NCI-H524 treated with DMSO at 0.1 percent for 48 hours (cell line): ENCODE measurements around the gene ARHGEF1.

Source experiments
- DNase-seq: peaks from one replicate; lab custom pipeline; 2025; lab: John Stamatoyannopoulos, UW

ARHGEF1 gene

DNA sequence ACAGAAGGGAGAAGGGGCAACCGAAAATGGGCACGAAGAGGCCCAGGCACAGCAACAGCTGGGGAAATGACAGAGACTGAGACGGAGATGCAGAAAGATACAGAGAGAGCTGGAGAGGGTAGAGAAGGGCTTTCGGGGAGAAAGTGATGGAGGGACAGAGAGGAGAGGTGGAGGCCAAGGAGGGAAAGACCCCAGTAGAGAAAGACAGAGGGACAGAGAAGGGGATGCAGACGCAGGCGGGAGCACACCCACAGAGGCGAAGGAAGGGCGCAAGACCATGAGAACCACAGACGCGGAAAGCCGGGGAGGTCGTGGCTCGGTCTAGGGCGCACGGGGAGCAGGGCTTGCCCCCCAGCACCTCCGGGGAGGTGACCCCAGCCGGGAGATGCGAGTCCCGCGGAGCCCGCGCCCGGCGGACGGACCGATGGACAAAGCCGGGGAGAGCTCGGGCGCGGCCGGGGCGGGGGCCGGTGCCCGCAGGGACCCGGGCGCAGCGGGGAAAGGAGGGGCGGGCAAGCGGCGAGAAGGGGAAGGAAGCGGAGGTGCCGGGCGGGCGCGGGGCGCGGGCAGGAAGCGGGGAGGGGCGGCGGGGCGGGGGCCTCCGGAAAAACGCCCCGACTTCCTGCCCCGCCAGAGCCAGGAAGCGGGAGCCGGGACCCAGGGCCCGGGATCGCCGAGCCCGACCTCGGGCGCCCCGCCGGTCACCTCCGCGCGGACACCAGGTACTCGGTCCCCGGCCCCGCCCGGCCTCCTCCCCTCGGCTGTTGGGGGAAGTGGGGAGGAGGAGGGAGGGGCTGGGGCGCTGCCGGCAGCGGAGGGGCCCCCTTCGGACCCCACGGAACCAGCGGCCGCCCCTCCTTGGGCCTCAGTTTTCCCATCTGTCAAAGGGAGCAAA is at the start of gene ARHGEF1:
Gene ARHGEF1, plus strand, starts transcription at position 617 of the 895 bp plus-strand sequence. CDS start 4,899 bp downstream, outside the sequence.
- DNase-seq, result no peak

DNA sequence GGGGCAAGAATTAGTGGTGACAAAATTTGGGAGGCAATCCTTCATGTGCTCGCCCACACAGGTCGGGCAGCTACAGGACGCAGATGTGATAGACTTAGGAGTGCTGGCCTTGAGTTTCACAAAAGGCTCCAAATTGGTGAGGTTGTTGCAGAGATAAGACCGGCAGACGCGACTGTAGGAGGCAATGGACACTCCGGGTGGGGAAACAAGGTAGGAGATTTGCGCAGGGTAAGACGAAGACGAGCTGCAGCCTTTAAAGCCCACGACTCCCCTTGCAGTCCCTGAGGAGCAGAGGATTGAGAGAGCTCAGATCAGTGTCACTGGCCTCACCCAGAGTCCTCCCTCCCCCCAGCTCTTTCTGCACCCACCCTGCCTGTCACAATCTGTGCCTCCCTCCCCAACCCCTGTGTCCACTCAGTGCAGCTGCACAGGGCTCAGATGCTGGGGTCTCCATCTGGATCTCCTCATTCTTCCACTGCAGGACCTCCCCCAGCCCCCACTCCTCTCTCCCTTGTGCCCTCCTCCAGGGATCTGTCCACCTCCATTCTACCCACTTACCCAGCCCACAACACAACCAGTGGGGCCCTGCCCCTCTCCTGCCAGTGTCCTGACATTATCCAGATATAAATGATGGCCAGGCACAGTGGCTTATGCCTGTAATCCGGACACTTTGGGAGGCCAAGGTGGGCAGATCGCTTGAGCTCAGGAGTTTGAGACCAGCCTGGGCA is 44.8 kb upstream of the ARHGEF1 start:
- no peak for DNase-seq

- DNase-seq, result no peak
Observed at GRCh38 chr19:41839211-41839610, 43.8 kb upstream of the ARHGEF1 start.

DNA sequence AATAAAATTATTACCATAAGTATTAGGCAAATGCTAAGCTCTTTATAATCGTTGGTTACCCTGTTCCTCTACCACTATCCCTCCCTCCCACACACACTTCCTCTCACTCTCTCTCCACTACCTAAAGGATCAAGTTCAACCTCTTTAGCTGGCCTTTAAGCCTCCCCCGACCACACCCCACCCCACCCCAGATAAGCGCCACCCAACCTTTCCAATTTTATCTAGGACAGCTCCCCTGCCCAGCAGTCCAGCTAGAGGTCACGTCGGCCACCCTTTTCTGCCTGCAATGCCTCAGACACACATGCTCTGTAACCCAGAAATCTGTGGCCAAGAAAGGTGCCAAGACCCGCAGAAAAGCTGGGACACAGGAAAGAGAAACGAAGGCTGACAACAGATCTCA is 39.6 kb upstream of the ARHGEF1 start:
- no peak for DNase-seq

GRCh38 chr19:41844601-41845000 is 38.4 kb upstream of the ARHGEF1 start, which contains the start of gene LYPD4:
Gene LYPD4 (minus strand): TSS chr19:41844683. CDS start chr19:41839285, 5,398 bp downstream.
- no peak for DNase-seq

GRCh38 chr19:41845001-41845050 is 38.2 kb upstream of the ARHGEF1 start, which contains the start of gene DMRTC2:
Gene DMRTC2 (plus strand): TSS chr19:41845042. CDS start chr19:41847429, 2,387 bp downstream.
- DNase-seq, result no peak

GRCh38 chr19:41845051-41845590 is 37.9 kb upstream of the ARHGEF1 start:
- DNase-seq, result no peak

- no peak for DNase-seq
Observed at GRCh38 chr19:41847351-41848105, 35.5 kb upstream of the ARHGEF1 start.

- DNase-seq, result no peak
Observed at GRCh38 chr19:41848666-41849065, 34.3 kb upstream of the ARHGEF1 start.

DNA sequence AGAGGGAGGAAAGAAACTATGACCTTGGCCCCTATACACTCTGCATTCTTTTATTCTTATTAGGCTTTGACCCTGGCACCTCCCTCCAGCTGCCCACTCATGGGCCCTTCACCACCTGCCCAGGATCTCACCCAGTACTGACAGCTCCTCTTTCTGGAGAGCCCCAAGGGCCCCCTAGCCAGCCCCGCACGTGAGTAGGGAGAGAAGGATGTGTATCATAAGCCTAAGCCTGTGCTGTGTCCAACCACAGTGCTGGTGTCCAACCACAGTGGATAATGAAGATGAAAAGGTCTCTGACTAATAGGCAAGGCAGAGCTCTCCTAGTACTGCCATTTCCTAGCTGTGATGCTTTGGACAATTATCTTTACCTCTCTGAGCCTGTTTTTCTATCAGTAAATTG is 33.9 kb upstream of the ARHGEF1 start:
- DNase-seq, result no peak

- DNase-seq, result no peak
Observed at GRCh38 chr19:41850381-41850780, 32.6 kb upstream of the ARHGEF1 start.

GRCh38 chr19:41851456-41851855 is 31.5 kb upstream of the ARHGEF1 start:
- no peak for DNase-seq

- no peak for DNase-seq
Observed at GRCh38 chr19:41853344-41853743, 29.6 kb upstream of the ARHGEF1 start.

- no peak for DNase-seq
Observed at GRCh38 chr19:41853768-41854167, 29.2 kb upstream of the ARHGEF1 start.

- no peak for DNase-seq
Observed at GRCh38 chr19:41859213-41859617, 23.8 kb upstream of the ARHGEF1 start.

DNA sequence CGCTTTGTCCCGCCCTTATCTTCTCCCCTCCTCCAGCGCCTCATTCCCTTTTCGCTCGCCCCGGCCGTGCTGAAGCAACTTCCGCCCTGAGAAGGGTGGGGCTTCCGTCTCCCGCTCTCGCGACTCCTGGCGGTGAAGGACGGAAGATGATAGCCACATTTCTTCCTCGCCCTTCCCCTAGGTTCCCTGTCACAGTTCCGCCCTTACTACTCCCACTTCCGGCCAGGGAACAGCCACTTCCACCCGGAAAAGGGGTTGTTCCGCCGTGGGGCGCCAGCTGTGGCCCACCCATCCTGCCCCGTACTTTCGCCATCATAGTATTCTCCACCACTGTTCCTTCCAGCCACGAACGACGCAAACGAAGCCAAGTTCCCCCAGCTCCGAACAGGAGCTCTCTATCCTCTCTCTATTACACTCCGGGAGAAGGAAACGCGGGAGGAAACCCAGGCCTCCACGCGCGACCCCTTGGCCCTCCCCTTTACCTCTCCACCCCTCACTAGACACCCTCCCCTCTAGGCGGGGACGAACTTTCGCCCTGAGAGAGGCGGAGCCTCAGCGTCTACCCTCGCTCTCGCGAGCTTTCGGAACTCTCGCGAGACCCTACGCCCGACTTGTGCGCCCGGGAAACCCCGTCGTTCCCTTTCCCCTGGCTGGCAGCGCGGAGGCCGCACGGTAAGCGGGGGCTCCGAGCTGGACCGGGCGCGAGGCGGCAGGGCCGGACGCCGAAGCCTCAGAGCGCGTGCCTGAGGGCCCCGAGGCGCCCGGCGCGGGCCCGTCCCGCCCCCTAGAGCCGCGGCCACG is 23.2 kb upstream of the ARHGEF1 start, which contains the start of gene RPS19:
Gene RPS19, plus strand, starts transcription at position 638 of the 801 bp plus-strand sequence. CDS start 520 bp downstream, outside the sequence.
- peak; percentile 92 for DNase-seq

DNA sequence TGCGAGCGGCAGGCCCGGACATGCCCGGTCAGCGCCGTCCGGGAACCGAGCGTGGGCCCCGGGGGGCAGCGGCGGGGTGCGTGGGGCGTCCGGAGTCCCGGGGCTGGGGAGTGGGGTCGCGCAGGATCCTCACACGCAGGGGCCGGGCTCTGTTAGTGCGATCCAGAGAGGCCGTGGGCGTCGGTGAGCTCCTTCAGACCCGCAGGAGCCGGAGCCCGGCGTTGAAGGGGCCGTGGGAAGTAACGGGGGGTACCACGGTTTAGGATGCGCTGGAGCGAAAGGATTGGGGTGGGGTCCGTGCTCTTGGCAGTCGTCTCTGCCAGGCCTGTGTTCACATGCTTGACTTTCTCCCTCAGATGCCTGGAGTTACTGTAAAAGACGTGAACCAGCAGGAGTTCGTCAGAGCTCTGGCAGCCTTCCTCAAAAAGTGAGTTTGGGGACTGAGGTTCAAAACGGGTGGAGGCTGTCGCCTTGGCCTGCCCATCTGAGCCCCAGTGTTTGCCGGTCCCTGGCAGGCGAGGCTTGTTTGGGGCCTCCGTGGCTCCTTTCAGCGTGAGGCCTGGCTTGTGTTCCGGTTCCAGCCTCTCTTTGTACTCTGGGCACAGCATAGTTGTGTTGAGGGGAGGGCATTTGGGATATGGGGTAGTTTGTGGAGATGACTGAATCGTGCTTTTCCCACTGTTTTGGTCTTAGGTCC is 22.4 kb upstream of the ARHGEF1 start:
- no peak for DNase-seq

DNA sequence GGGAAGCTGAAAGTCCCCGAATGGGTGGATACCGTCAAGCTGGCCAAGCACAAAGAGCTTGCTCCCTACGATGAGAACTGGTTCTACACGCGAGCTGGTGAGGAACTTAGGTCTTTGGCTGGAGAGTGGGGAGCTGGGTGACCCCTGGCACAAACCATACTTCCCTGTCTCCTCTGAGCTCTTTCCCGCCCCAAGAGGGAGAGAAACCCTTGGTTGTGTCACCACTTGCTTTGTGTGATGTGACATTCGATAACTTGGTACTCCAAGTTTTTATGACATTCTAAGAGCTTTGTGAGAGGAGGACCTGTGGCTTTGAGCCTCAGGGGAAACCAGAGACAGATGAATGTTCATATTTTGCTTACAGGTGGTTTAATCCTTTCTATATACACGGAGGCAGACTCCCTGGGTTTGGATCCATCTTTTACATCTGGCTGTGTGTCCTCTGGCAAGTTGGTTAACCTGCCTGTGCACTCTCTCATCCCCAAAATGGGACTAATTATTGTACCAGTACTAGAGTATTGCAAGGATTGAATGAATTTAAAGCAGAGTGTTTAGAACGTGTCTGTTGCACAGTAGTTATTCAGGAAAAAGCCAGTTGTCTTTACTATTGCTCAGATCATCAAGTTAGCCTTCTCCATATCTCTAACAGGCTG is 21.7 kb upstream of the ARHGEF1 start:
- no peak for DNase-seq

DNA sequence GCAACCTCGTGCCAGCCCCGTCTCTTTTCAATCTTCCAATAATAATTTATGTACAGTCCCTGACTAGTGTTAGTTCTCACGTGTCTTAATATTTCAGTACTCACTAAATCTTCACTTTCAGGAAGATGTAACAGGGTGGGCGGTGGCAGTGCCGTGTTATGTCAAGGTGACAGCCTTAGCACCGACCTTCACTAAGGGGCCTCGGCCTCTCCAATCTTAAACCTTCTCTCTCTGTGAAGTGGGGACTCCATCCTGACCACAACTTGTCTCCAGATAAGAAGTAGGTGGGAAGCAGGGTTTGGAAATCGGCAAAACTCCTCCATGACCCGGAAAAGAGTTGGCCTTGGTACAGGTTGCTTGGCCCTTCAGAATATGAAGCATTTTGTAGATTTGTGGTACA is 21.1 kb upstream of the ARHGEF1 start:
- DNase-seq, result no peak

GRCh38 chr19:41862445-41862986 is 20.5 kb upstream of the ARHGEF1 start:
- no peak for DNase-seq
